Activated CD8-positive, alpha-beta T cell treated with anti-CD3 and anti-CD28 coated beads for 36 hours (primary cell): ENCODE measurements around the gene ASCL5. TPM values are rescaled to one million over a fixed set of nuclear protein-coding genes. Genes with fewer than 3 reads are reported as not detected.

ENCODE experiments used
- ATAC-seq: fragments of 200-7000 bp; cut with Tn5 transposase; one replicate; pipeline ENCODE4 v1.10.0; 2021; ENCODE audit warnings: mild to moderate bottlenecking, moderate library complexity
- CTCF ChIA-PET: fragments of 350-600 bp; sonication (Branson Sonifier 250); formaldehyde crosslinking; loops from one replicate; lab custom pipeline; 2021; ENCODE audit warnings: antibody characterized with exemption; lab: Charles Lee
- POLR2A ChIA-PET: fragments of 350-600 bp; sonication (Branson Sonifier 250); formaldehyde crosslinking; loops from one replicate; lab custom pipeline; 2021; ENCODE audit warnings: antibody characterized with exemption; lab: Charles Lee
- DNase-seq: peaks from one replicate; pipeline ENCODE4 v3.0.0-alpha.2; 2020
- H3K27ac Mint-ChIP-seq: one replicate; pipeline ENCODE4 v1.8.0; 2021; ENCODE audit warnings: mild to moderate bottlenecking, mixed read lengths
- H3K27me3 Mint-ChIP-seq: one replicate; pipeline ENCODE4 v1.8.0; 2021; ENCODE audit warnings: mixed read lengths
- H3K36me3 Mint-ChIP-seq: one replicate; pipeline ENCODE4 v1.8.0; 2021; ENCODE audit warnings: low read depth, mixed read lengths
- H3K4me1 Mint-ChIP-seq: one replicate; pipeline ENCODE4 v1.8.0; 2021; ENCODE audit warnings: low read depth, mixed read lengths
- H3K4me3 Mint-ChIP-seq: one replicate; pipeline ENCODE4 v1.8.0; 2021; ENCODE audit warnings: mild to moderate bottlenecking, moderate library complexity, mixed read lengths
- H3K9me3 Mint-ChIP-seq: one replicate; pipeline ENCODE4 v1.8.0; 2021; ENCODE audit warnings: mixed read lengths
- CTCF ChIP-seq: fragments of 200-600 bp; IDR thresholded peaks from one replicate; pipeline ENCODE4 v1.8.0; 2022; ENCODE audit warnings: antibody characterized with exemption, mild to moderate bottlenecking
- intact Hi-C: fragments of 100-400 bp; cut with micrococcal nuclease; formaldehyde crosslinking; loops from one replicate; pipeline ENCODE4 v1.10.0; 2022
- total RNA-seq, 2 experiments: library from RNA; stranded (reverse); gene quantifications; one replicate each; pipeline ENCODE4 v1.2.3, GENCODE V29; 2021

ASCL5 gene
- total RNA-seq, 2 experiments from 2014 or later: 0.29 to 0.36 TPM

- H3K4me1 Mint-ChIP-seq: no peaks in the 10 kb centered on the region
- CTCF ChIA-PET: interaction anchor here (0.7 to 2.5 kb wide), 3 partner anchors 10 to 409 kb away, joined by 3 to 9 read pairs (median 4); no protein-coding TSS in a partner anchor
- H3K27me3 Mint-ChIP-seq: no peaks in the 10 kb centered on the region
- no peak overlapping the region for H3K4me3 Mint-ChIP-seq
- no peak for TF ChIP-seq CTCF
- POLR2A ChIA-PET: interaction anchor here (0.8 kb wide), 1 partner anchor 11 kb away, joined by 3 read pairs; no protein-coding TSS in a partner anchor
- intact Hi-C loops: no loop called here
- no peaks in the 10 kb centered on the region for H3K9me3 Mint-ChIP-seq
- DNase-seq: no peak
- no peak overlapping the region for H3K27ac Mint-ChIP-seq
- no peak for ATAC-seq
- H3K36me3 Mint-ChIP-seq: no peaks in the 10 kb centered on the region
Observed at GRCh38 chr1:201103666-201104065, 23.3 kb downstream of the ASCL5 start.

GRCh38 chr1:201100169-201100930, 26.6 kb downstream of the ASCL5 start:
- Mint-ChIP-seq H3K4me1 (no peaks in the 10 kb centered on the region), H3K4me3 (no peak overlapping the region), H3K27me3 (no peaks in the 10 kb centered on the region), H3K36me3 (no peaks in the 10 kb centered on the region), H3K9me3 (no peaks in the 10 kb centered on the region), H3K27ac (no peak overlapping the region)
- intact Hi-C loops: no loop called here
- no peak for ATAC-seq
- ChIA-PET POLR2A (no interaction called here), CTCF (interaction anchor here (2.1 kb wide), 1 partner anchor 14 kb away, joined by 11 read pairs; no protein-coding TSS in a partner anchor)
- DNase-seq: no peak
- no peak for TF ChIP-seq CTCF

GRCh38 chr1:201098992-201099677, 27.8 kb downstream of the ASCL5 start:
- intact Hi-C loops: no loop called here
- Mint-ChIP-seq H3K9me3 (no peaks in the 10 kb centered on the region), H3K27me3 (no peaks in the 10 kb centered on the region), H3K27ac (no peak overlapping the region), H3K36me3 (no peaks in the 10 kb centered on the region), H3K4me1 (no peaks in the 10 kb centered on the region), H3K4me3 (no peak overlapping the region)
- POLR2A ChIA-PET: interaction anchor here (0.6 kb wide), 1 partner anchor 104 kb away, joined by 3 read pairs; no protein-coding TSS in a partner anchor
- no peak for TF ChIP-seq CTCF
- DNase-seq: no peak
- ATAC-seq: no peak
- CTCF ChIA-PET: interaction anchor here (1.6 to 2.1 kb wide), 2 partner anchors 15 to 127 kb away, joined by 6 to 11 read pairs; no protein-coding TSS in a partner anchor

DNA sequence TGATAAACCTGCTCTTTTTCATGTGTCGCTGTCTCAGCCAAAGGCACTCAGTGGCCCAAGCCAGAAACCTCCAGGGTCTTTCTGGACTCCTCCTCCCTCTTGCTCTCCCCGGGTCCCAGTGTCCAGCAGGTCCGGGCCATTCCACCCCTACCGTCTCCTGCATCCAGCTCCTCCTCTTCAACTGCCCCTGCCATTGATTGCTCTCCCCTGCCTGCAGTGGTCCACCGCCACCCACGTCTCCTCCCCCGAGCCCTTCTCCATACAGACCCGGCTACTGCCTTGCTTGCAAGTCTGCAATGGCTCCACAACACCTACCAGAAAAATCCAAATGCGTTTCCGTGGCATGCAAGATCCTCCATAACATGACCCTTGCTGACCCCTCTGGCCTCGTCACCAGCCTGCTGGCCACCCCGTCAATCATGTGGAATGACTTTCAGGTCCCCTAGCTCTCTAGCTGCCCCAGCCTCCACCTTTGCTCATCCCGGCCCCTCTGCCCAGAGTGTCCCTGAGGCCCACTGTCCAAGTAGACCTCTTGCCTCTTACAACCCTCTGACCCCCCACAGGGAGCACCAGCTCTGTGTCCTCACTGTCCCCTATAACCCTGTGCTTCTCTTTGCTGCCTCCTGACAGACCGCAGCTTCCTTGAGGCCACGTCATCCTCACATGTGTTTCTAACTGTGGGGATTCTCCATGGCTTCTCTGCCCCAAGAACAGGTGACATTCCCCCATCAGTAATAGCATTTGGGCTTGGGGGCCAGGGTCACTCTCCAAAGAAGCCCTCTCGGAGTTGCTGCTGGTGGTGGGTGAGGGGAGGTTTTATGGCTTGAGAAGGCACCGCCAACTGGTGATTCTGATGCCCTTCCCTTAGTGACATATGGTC, 29.8 kb downstream of the ASCL5 start:
- H3K9me3 Mint-ChIP-seq: no peaks in the 10 kb centered on the region
- no peak for ATAC-seq
- no peaks in the 10 kb centered on the region for H3K36me3 Mint-ChIP-seq
- DNase-seq: no peak
- no peak overlapping the region for H3K4me3 Mint-ChIP-seq
- no peak overlapping the region for H3K27ac Mint-ChIP-seq
- POLR2A ChIA-PET: no interaction called here
- intact Hi-C loops: no loop called here
- no peaks in the 10 kb centered on the region for H3K27me3 Mint-ChIP-seq
- H3K4me1 Mint-ChIP-seq: no peaks in the 10 kb centered on the region
- CTCF ChIA-PET: interaction anchor here (1.2 to 1.5 kb wide), 2 partner anchors 17 to 22 kb away, joined by 4 read pairs; no protein-coding TSS in a partner anchor
- TF ChIP-seq CTCF: no peak
